Left hindlimb (tissue), 1 donor: ENCODE results near the gene CSTPP1.
"Not testable (repeated sequence)": the region's sequence is repeated elsewhere in the genome, so short reads cannot be mapped to it uniquely, and the experiment has no call there.

ENCODE experiments used
- DNase-seq: peaks from one replicate; pipeline ENCODE4 v3.0.0-alpha.2; 2018

The CSTPP1 gene

GRCh38 chr11:46997796-46998195 lies 61.2 kb downstream of the CSTPP1 start:
- not testable (repeated sequence) for DNase-seq

GRCh38 chr11:46999217-46999616 lies 62.7 kb downstream of the CSTPP1 start:
- DNase-seq = no peak

DNA sequence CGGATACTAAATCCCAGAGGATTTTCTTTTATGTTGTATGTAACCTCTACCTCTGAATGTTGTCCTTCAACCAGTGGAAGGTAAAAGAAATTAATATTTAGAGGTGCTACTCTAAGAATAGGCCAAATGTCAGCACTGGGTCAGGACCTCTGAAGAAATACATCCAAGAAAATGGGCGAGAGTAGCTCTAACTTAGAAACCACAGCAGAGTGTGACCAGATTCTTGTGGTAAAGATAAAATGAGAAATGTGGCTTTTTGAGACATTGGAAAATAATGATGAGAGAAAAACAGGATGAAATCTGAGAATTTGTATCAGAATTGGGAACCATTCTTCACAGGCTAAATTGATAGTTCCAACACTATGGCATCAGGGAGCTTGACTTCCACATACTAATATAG lies 63.5 kb downstream of the CSTPP1 start:
- DNase-seq = no peak

DNA sequence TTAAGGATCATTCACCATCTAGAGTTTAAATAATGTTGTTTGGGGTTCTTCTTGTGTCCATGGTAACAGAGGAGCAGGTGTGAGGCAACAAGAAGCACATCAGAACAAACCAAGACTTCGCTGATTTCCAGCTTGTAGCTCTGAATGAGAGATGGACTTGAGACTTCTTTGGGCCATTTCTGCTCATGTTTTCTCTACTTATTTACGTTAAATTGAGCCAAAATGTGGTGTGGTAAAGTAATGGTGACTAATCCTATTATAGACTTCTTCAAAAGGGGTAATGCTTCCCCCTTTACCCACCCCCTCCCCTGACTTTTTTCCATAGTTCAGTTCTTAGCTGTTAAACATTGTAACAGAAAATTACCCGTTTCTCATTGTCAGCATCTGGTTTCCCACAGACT lies 65.2 kb downstream of the CSTPP1 start:
- no peak for DNase-seq

GRCh38 chr11:47002390-47002789 lies 65.8 kb downstream of the CSTPP1 start:
- no peak for DNase-seq

- DNase-seq = peak; percentile 32
Observed at GRCh38 chr11:47003180-47003877, 66.8 kb downstream of the CSTPP1 start.

GRCh38 chr11:47004595-47005033 lies 68.1 kb downstream of the CSTPP1 start:
- DNase-seq = peak; percentile 88

- DNase-seq = no peak
Observed at GRCh38 chr11:47005441-47005840, 68.9 kb downstream of the CSTPP1 start.

DNA sequence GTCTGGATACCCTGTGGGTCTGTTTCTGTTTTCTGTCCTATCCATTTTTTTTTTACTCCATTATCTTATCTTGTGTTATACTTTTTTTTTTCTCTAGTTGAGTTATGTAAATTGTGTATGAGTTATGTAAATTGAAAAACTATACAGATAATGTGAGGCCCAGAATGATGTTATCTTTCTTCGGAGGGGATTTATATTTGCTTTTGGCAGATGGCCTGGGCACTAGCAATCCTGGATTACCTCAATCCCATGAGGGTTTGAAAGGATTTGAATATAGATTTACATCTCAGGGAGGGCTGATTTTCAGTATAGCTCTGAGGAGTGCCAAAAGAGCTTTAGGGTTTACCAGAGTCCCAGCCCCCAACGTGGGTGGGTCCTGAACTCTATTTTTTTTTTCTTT lies 71.0 kb downstream of the CSTPP1 start:
- DNase-seq = no peak

GRCh38 chr11:47010179-47010578 lies 73.6 kb downstream of the CSTPP1 start:
- no peak for DNase-seq

GRCh38 chr11:47014097-47014496 lies 77.5 kb downstream of the CSTPP1 start:
- DNase-seq = no peak

DNA sequence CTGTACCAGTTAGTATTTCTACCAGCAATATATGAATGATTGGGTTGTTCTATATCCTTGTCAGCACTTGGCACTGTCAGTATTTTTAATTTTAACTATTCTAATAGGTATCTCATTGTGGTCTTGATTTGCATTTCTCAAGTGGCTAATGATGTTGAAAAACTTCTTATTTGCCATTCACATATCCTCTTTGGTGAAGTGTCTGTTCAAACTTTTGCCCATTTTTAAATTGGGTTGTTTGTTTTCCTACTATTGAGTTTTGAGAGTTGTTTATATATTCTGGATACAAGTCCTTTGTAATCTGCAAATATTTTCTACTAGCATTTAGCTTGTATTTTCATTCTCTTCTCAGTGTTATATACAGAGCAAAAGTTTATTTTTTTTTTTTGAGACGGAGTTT lies 82.1 kb downstream of the CSTPP1 start:
- no peak for DNase-seq

DNA sequence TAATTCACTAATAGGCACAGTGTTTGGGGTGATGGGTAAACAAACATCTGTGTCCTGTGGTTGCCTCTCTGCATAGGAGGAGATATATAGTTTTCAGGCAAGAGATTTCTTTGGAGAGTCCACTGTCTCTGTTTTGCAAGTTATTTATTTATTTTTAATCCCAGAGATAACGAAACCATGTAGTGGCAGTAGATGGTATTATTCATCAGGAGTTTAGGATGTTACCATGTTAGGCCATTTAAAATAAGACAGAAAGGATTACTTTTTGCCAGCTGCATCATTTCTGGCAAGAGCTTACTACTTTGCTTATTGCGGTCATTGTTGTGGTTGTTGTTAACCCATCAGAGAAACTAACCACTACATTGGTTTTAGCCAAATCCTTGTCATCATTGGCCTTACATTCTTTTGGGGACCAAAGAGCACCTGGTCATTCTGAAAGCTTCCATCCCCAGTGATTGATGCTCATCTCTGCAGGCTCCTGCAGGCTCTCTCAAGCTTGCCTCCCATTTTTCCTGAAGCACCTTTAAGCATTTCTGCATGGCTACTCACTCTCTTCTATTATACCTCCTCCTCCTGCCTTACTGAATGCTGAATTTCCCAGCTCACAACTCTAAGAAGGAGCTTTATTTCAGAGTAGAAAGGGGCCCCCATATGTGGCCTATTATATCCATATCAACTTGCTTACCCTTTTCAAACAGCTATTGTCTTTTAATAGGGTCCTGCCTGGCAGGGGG lies 84.4 kb downstream of the CSTPP1 start:
- DNase-seq = no peak

- DNase-seq = no peak
Observed at GRCh38 chr11:47021527-47021818, 84.9 kb downstream of the CSTPP1 start.

DNA sequence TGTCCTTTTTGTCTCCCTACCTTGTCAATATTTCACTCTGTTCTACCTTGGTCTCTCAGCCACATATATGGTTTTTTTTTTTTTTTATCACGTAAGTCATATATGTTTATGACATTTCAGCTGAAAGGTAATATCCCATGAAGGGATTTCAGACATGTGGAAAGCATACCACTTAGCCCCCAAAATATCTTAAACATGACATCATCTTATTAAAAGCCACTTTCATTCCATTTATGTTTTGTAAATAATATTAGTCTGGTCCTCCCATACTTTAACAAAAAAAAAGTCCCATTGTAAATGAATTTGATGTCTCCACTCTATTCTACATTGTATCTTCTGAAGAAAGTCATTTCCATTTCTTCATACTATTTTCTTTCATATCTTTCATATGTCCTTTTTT lies 85.4 kb downstream of the CSTPP1 start:
- no peak for DNase-seq

DNA sequence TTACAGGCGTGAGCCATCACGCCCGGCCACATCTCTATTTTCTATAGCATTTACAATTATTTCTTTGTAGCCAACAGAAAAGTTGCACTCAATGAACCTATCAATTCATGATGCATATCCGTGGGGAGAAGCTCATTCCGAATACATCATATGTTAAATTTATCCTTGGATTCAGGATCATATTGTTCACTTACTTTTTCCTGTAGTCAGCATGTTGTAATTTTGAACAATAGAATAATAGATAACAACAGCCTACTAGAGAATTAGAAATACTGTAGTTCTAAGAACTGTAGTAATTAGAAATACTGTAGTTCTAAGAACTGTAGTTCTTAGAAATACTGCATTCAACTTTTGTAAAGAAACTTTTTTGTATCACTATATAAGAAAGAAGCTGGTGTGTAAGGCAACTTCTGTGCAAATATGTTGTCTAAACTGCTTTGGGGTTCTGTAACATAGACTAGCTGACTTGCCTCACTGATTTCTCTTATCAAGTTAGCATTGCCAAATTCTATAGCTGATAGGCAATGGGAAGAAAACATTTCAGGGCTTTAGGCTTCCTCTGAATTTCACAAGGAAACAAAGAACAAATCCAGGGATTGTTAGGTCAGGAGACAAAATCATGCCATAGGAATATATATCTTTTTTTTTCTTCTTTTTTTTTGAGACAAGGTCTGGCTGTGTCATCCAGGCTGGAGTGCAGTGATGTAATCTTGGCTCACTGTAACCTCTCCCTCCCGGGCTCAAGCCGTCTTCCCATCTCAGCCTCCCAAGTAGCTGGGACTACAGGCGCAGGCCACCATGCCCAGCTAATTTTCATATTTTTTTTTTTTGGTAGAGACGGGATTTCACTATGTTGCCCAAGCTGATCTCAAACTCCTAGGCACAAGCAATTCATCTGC lies 91.9 kb downstream of the CSTPP1 start:
- no peak for DNase-seq

GRCh38 chr11:47033439-47033838 lies 96.9 kb downstream of the CSTPP1 start:
- DNase-seq = no peak

- no peak for DNase-seq
Observed at GRCh38 chr11:47034091-47034490, 97.5 kb downstream of the CSTPP1 start.

GRCh38 chr11:47035108-47035507 lies 98.5 kb downstream of the CSTPP1 start:
- no peak for DNase-seq

DNA sequence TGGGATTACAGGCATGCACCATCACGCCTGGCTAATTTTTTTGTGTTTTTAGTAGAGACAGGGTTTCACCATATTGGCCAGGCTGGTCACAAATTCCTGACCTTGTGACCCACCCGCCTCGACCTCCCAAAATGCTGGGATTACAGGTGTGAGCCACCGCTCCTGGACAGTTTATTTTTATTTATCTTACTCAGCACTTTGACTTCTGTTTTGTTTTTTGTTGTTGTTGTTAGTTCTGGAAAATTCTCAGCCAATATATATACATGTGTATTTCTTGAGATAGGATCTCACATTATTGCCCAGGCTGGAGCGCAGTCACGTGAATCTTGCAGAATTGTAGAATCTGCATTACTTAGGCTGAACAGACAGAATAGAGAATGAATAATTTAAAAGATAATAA lies 107.6 kb downstream of the CSTPP1 start:
- no peak for DNase-seq

- DNase-seq = no peak
Observed at GRCh38 chr11:47047972-47048371, 111.4 kb downstream of the CSTPP1 start.

DNA sequence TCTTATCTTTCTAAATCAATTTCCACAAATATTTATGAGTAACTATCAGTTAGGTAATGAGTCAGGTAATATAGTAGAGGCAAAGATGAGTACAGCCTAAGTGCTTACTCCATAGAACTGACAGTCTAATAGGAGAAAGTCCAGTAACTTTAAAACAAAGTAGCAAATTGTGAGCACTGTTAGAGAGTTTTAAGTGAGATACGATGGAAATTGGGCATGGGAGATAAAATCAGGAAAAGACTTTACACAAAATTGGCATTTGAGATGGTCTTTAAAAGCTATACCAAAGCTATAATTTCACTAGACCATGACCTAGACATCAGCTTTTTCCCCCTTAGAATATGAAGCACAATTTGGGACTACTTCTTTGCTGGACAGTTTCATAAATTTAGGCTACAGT lies 113.7 kb downstream of the CSTPP1 start:
- no peak for DNase-seq

DNA sequence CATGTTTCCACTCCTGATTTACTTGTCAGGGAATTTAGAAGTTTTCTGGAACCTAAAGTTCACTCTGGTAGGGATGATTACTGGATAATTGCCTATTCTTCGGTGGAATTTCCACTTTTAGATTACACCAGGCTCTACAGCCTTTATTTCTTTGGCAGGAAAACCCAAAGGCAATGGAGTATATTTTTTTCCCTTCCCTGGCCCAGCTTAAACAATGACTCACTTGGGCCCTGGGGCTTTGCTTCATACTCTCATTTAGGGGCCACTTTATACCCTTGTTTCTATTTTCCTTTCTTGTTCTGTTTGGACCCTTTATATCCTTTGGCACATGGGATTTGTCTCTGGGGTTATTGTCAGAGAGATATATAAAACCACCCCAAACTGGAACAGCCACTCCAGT lies 114.7 kb downstream of the CSTPP1 start:
- no peak for DNase-seq

- DNase-seq = no peak
Observed at GRCh38 chr11:47052165-47052564, 115.6 kb downstream of the CSTPP1 start.
